ES-I3 (cell line): ENCODE measurements around the gene USP10.

Source experiments
- H3K36me3 ChIP-seq: 2 replicates; pipeline ENCODE4 v1.6.1; 2013; ENCODE audit warnings: mild to moderate bottlenecking, low read length, control low read depth, moderate library complexity; ENCODE audit not compliant: insufficient read depth
- H3K4me1 ChIP-seq: 2 replicates; pipeline ENCODE4 v1.6.1; 2013; ENCODE audit warnings: mild to moderate bottlenecking, control low read depth, low read length; ENCODE audit not compliant: insufficient read depth
- H3K9ac ChIP-seq: 2 replicates; pipeline ENCODE4 v1.6.1; 2013; ENCODE audit warnings: low read depth, mild to moderate bottlenecking, low read length, moderate library complexity
- H3K9me3 ChIP-seq: 2 replicates; pipeline ENCODE4 v1.6.1; 2013; ENCODE audit warnings: mild to moderate bottlenecking, low read length, moderate library complexity; ENCODE audit not compliant: control insufficient read depth, insufficient read depth

The USP10 gene

GRCh38 chr16:84806256-84806889 lies 106.6 kb downstream of the USP10 start:
- no peak overlapping the region for H3K9ac ChIP-seq
- H3K4me1 ChIP-seq = peaks cover 8% of the 10 kb centered on the region; the same call in 1 of the 2 replicates

GRCh38 chr16:84806890-84807258 lies 107.1 kb downstream of the USP10 start:
- H3K9me3 ChIP-seq = no peaks in the 10 kb centered on the region
- no peaks in the 10 kb centered on the region for H3K36me3 ChIP-seq
- no peak overlapping the region for H3K9ac ChIP-seq
- H3K4me1 ChIP-seq = peaks cover 8% of the 10 kb centered on the region; the same call in 1 of the 2 replicates

More at GRCh38 chr16:84806256-84806889, 106.6 kb downstream of the USP10 start:
- no peaks in the 10 kb centered on the region for H3K36me3 ChIP-seq
- no peaks in the 10 kb centered on the region for H3K9me3 ChIP-seq

GRCh38 chr16:84807776-84808175 lies 108.0 kb downstream of the USP10 start:
- Histone ChIP-seq H3K9me3 (no peaks in the 10 kb centered on the region), H3K4me1 (peaks cover 8% of the 10 kb centered on the region; the same call in 1 of the 2 replicates), H3K36me3 (no peaks in the 10 kb centered on the region), H3K9ac (no peak overlapping the region)

GRCh38 chr16:84808826-84809225 lies 109.0 kb downstream of the USP10 start:
- peaks cover 8% of the 10 kb centered on the region; the same call in 1 of the 2 replicates for H3K4me1 ChIP-seq
- no peak overlapping the region for H3K9ac ChIP-seq
- no peaks in the 10 kb centered on the region for H3K36me3 ChIP-seq
- no peaks in the 10 kb centered on the region for H3K9me3 ChIP-seq

- H3K9me3 ChIP-seq = no peaks in the 10 kb centered on the region
- no peaks in the 10 kb centered on the region for H3K36me3 ChIP-seq
- no peak overlapping the region for H3K9ac ChIP-seq
- peaks cover 8% of the 10 kb centered on the region; the same call in 1 of the 2 replicates for H3K4me1 ChIP-seq
Observed at GRCh38 chr16:84810518-84811273, 110.9 kb downstream of the USP10 start.

GRCh38 chr16:84811529-84811928 lies 111.7 kb downstream of the USP10 start:
- Histone ChIP-seq H3K9ac (no peak overlapping the region), H3K4me1 (peaks cover 4% of the 10 kb centered on the region; the same call in 1 of the 2 replicates), H3K36me3 (no peaks in the 10 kb centered on the region), H3K9me3 (no peaks in the 10 kb centered on the region)

GRCh38 chr16:84813141-84813934 lies 113.5 kb downstream of the USP10 start:
- H3K36me3 ChIP-seq = no peaks in the 10 kb centered on the region
- H3K9me3 ChIP-seq = no peaks in the 10 kb centered on the region
- no peak overlapping the region for H3K9ac ChIP-seq
- no peaks in the 10 kb centered on the region for H3K4me1 ChIP-seq

GRCh38 chr16:84815462-84815861 lies 115.7 kb downstream of the USP10 start:
- Histone ChIP-seq H3K36me3 (no peaks in the 10 kb centered on the region), H3K9ac (no peak overlapping the region), H3K4me1 (no peaks in the 10 kb centered on the region; the same call in 1 of the 2 replicates), H3K9me3 (no peaks in the 10 kb centered on the region)

GRCh38 chr16:84816023-84816422 lies 116.2 kb downstream of the USP10 start:
- Histone ChIP-seq H3K4me1 (no peaks in the 10 kb centered on the region; the same call in 1 of the 2 replicates), H3K9ac (no peak overlapping the region), H3K36me3 (no peaks in the 10 kb centered on the region), H3K9me3 (no peaks in the 10 kb centered on the region)

GRCh38 chr16:84816485-84816884 lies 116.7 kb downstream of the USP10 start:
- Histone ChIP-seq H3K9me3 (no peaks in the 10 kb centered on the region), H3K36me3 (no peaks in the 10 kb centered on the region), H3K4me1 (no peaks in the 10 kb centered on the region; the same call in 1 of the 2 replicates), H3K9ac (no peak overlapping the region)

- no peaks in the 10 kb centered on the region; the same call in 1 of the 2 replicates for H3K4me1 ChIP-seq
- no peak overlapping the region for H3K9ac ChIP-seq
- no peaks in the 10 kb centered on the region for H3K36me3 ChIP-seq
- no peaks in the 10 kb centered on the region for H3K9me3 ChIP-seq
Observed at GRCh38 chr16:84817206-84817605, 117.4 kb downstream of the USP10 start.

- Histone ChIP-seq H3K36me3 (no peaks in the 10 kb centered on the region), H3K9ac (no peak overlapping the region), H3K4me1 (no peaks in the 10 kb centered on the region; the same call in 1 of the 2 replicates), H3K9me3 (no peaks in the 10 kb centered on the region)
Observed at GRCh38 chr16:84817613-84818012, 117.8 kb downstream of the USP10 start.

- Histone ChIP-seq H3K36me3 (no peaks in the 10 kb centered on the region), H3K9me3 (no peaks in the 10 kb centered on the region), H3K4me1 (no peaks in the 10 kb centered on the region; the same call in 1 of the 2 replicates), H3K9ac (no peak overlapping the region)
Observed at GRCh38 chr16:84818133-84818532, 118.3 kb downstream of the USP10 start.

GRCh38 chr16:84818989-84819643 lies 119.3 kb downstream of the USP10 start:
- H3K36me3 ChIP-seq = no peaks in the 10 kb centered on the region
- peak overlapping the region; percentile 81 for H3K9ac ChIP-seq
- H3K4me1 ChIP-seq = no peaks in the 10 kb centered on the region; the same call in 1 of the 2 replicates
- no peaks in the 10 kb centered on the region for H3K9me3 ChIP-seq
